ENCODE results near the gene CTSA.

CTSA gene

DNA sequence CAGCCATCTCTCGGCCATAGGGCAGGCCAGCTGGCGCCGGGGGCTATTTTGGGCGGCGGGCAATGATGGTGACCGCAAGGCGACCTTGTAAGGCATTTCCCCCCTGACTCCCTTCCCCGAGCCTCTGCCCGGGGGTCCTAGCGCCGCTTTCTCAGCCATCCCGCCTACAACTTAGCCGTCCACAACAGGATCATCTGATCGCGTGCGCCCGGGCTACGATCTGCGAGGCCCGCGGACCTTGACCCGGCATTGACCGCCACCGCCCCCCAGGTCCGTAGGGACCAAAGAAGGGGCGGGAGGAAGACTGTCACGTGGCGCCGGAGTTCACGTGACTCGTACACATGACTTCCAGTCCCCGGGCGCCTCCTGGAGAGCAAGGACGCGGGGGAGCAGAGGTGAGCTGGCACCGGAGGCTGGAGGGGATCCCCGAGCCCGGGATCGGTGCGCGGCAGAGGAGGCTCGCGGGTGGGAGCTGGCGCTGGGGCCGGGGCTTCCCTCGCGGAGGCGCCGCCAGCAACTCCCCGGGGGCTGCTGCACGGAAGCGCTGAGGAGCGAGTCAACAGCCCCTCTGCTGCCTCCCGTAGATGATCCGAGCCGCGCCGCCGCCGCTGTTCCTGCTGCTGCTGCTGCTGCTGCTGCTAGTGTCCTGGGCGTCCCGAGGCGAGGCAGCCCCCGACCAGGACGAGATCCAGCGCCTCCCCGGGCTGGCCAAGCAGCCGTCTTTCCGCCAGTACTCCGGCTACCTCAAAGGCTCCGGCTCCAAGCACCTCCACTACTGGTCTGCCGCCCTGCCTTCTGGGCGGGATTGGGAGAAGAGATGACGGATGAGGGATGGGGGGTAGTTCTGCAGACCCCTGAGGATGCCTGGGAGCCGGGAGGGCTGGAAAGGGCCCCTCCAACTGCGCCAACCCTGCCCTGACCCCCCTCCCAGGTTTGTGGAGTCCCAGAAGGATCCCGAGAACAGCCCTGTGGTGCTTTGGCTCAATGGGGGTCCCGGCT lies at the start of gene CTSA, which contains the start of gene NEURL2:
Gene CTSA (plus strand): TSS at position 351 of the 999 bp plus-strand sequence. CDS start 234 bp downstream, at position 585.
Gene NEURL2 (minus strand): TSS at position 224 of the 999 bp plus-strand sequence. CDS start 217 bp downstream, at position 7.
- DNase-seq (ENCODE audit: low read depth in 2 of 2), result peak; percentile 62 to 70

DNA sequence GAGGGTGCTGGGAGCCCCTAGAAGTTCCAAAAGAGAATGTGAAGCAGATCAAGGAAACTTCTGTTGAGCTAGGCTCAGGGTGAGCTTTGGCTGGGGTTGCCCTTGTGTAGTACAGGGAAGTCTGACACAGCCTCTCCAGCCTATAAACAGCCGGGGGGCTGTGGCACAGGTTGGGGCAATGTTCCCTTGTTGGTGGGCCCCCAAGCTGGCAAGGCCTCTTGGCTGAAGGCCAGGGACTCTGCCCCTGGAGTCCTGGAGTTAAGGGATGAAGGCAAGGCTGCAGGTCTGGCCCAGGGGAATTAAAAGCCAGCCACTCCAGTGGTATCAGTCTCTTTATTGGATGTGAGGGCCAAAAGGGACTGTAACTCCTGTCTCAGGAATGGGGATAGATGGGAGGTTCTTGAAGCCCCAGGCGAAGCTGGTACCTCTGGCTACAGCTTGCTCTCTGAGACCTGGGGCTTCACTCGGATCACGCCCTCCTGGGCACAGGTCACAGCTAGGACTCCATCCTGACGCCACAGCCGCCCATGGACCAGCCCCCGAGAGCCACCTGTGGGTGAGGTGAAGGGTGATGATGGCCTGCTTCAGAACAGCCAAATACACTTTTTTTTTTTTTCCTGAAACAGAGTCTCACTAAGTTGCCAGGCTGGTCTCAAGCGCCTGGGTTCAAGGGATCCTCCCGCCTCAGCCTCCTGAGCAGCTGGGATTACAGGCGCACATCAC lies 49.6 kb upstream of the CTSA start:
- DNase-seq (ENCODE audit: low read depth in 2 of 2), result no peak

DNA sequence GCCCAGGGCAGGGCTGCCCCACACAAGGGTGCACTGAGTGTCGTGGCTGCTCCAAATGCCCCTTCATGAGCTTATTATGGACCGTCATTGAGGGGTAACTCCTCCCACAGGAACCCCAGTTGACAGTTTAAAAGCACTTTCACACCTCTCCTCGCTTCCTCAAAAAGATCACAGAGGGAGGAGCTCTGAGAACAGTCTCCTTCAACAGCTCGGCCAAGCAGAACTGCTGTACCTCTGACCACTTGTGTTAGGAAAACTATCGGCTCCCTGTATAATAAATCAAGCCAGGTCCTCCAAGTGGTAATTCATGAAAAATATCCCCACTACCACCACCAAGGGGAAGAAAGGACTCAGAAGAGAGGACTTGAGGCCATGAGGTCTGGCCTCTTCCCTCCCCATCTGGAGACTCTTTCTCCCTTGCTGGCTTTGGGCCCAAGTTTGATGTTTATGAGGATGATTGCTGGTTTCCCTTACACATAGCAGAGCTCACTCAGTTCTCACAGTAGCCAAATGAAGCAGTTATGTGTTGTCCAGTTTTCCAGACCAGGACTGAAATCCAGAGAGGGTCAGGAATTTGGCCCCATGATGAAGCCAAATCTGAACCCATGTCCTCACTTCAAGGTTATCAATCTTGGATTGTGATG lies 48.8 kb upstream of the CTSA start:
- DNase-seq (ENCODE audit: low read depth in 2 of 2), result no peak

DNA sequence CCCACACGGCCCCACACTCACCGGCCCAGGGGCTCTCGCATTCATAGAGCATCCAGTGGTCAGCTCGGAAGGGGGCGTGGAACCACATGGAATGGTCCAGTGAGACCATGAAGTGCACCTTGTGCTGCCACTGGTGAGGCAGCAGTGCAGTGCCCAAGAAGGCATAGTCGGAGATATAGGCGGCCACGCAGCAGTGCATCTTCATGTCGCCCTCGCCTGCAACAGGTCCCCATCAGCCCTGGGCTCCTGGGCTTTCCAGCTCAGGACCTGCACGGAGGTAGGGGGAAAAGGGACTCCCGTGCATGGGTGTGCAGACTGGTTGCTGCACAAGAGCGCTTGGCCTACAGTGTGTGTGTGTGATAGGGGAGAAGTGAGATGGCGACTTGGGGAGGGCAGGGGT lies 47.6 kb upstream of the CTSA start:
- no peak for DNase-seq (ENCODE audit: low read depth in 2 of 2)

DNA sequence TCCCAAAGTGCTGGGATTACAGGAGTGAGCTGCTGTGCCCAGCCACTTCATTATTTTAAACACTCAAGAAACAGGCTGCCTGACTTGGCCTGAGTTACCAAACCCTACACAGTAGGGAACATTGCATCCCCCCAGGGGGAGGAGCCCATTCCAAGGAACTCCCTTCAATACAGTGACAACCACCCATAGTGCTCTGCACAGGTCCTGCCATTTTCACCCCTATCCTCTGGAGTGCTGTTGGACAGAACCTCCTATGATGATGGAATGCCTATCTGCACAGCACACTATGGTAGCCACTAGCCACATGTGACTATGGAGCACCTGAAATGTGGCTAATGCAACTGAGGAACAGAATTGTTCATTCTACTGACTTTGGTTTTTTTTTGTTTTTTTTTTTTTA lies 45.7 kb upstream of the CTSA start:
- DNase-seq (ENCODE audit: low read depth in 2 of 2), result no peak

DNA sequence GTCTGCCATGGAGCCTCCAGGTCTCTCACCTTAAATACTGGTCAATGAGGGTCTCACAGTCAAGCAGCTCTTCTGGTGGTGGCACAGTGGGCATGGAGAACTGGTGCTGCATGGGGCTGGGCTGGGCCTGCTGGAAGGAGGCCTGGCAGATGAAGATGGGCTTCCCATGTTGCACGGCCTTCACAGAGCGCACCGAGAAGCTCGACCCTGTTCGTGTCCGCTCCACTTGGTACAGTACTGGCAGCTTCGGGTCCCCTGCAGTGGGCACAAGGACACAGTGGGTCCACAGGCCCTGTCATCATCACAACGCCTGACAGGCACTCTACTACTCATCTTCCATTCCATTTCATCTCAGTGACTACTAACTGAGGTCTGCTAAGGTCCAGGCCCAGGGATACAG lies 42.7 kb upstream of the CTSA start:
- no peak for DNase-seq (ENCODE audit: low read depth in 2 of 2)

DNA sequence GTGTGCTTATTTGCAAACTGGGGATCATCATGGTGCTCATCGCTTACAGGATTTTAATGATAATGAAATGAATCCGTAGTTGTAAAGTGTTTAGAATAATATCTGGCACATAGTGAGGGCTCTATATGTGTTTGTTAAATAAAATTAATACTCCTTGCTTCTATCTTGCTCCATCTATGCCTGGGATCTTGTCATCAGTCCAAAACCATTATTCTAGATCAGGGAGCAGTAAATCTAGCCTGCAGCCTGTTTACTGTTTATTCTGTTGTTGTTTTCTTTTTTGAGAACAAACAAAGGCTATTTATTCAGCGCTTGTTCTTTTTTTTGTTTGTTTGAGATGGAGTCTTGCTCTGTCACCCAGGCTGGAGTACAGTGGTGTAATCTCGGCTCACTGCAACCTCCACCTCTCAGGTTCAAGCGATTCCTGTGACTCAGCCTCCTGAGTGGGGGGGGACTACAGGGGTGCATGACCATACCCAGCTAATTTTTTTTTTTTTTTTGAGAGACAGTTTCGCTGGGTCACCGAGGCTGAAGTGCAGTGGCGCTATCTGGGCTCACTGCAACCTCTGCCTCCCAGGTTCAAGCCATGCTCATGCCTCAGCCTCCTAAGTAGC lies 42.1 kb upstream of the CTSA start:
- DNase-seq (ENCODE audit: low read depth in 2 of 2), result no peak

DNA sequence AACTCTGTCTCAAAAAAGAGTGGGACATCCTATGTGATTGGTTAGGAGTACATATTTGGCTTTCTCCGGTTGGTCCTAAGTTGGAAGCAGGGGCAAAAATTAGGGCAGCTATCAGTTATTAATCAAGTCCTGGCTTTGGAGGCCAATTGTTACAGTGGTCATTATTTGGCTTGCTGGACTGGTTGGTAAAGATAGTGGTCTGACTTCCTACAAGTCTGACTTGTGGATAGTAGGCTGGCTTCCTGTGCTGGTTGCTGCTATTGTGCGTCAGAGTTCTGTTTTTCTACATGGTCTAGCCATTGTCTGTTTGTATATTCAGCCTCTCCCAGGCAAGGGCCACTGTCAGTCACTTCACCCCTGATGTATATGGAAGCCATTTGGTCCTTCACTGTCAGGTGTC lies 40.9 kb upstream of the CTSA start:
- no peak for DNase-seq (ENCODE audit: low read depth in 2 of 2)

DNA sequence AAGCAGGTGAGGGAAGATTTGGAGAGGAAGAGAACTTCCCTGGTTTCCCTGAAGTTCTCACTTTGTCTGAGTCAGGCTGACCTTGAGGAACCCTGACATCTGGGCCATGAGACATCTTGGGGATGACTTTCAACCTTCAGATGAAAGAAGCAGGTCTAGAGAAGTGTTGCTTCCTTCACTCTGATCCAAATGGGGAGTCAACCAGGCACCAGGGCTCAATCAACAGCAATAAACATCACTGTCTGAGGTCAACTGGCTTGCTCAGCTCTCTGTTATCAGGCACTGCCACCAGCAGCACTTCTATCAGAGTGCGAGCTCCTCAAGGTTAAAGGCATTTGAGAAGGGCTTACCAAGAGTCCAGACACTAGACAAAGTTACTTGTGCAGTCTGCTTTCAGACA lies 40.2 kb upstream of the CTSA start:
- no peak for DNase-seq (ENCODE audit: low read depth in 2 of 2)

DNA sequence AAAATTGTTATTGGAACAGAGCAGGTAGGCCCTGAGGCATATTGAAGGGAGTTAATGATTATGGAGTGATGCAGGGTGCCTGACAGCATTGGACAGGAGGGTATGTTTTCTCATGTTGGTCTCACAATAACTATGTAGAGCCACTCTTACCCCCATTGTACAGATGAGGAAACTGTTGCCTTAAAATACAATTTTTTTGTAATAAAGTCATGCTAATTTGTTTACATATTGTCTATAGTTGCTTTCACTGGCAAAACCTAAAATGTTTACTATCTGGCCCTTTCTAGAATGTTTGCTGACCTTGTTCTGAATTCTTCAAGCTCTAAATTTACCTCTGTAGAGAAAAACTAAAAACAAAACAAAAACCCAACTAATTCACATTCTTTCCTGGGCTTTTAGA lies 39.6 kb upstream of the CTSA start:
- DNase-seq (ENCODE audit: low read depth in 2 of 2), result no peak

DNA sequence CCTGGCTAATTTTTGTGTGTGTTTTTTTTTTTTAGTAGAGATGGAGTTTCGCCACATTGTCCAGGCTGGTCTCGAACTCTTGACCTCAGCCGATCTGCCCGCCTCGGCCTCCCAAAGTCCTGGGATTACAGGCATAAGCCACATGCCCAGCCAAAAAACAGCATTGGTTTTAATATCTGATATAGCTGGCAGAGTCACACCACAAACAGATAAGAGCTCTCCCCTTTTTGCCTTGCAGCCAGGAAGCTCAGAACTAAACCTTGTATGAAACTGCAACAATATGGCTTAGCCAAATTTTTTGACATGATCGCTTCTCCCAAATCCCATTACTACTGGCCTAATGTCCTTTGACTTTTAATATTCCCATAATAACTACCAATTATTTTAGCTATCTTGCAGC lies 38.8 kb upstream of the CTSA start:
- DNase-seq (ENCODE audit: low read depth in 2 of 2), result no peak

DNA sequence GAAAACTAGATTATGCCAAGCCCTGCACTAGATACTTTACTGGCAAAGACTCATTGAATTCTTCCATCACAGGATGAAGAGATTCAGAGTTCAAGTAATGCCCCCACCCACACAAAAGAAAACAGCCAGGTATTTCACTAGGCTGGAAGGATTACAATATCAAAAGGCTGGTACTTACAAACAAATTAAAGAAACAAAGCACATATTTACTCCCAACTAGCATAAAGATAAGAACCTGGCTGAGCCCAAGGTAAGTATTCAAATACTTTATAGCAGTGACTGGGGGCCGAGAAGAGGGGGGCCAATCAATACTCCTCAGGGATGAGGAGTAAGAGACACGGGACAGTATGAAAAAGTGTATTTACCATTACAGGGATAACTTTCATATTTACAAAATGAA lies 37.7 kb upstream of the CTSA start:
- DNase-seq (ENCODE audit: low read depth in 2 of 2), result no peak

DNA sequence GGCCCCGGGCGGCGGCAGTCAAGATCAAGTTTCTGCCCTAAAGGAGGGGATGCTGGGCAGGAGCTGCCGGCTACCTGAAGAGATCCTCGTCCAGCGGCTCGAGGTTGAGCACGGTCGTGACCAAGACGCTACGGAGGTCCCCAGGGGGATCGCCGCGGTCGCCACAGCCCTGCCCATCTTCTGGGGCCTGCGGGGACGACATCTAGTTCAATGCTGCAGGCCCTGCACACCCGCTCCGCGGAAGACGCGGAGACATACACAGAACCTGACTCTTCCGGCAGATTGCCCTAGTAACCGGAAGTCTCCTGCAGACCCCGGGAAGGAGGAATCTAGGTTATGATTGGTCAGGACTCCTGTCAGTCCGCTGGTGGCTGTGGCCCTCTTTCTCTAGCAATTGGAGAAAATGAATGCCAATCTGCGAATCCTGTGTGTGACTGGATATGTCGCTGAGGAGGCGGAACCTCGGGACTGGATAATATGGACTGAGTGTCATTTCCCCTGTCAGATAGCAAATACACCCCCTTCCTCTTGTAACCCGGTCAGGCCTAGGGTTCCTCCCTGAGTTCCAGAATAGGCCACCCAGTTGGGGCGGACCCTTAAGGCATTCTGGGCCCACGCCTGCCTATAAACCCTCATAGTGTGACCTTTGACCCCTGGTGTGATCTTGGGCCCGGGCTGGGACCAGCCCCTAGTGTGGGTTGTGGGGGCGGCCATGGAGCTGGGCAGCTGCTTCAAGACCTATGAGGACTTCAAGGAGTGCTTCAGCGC lies 33.8 kb upstream of the CTSA start, which contains the start of the genes ACOT8 and ZSWIM3:
Gene ACOT8 (minus strand): TSS at position 279 of the 768 bp plus-strand sequence. CDS start 77 bp downstream, at position 202.
Gene ZSWIM3 (plus strand): TSS at position 501 of the 768 bp plus-strand sequence. CDS start 212 bp downstream, at position 713.
- DNase-seq (ENCODE audit: low read depth in 2 of 2), result peak; percentile 74 to 79

DNA sequence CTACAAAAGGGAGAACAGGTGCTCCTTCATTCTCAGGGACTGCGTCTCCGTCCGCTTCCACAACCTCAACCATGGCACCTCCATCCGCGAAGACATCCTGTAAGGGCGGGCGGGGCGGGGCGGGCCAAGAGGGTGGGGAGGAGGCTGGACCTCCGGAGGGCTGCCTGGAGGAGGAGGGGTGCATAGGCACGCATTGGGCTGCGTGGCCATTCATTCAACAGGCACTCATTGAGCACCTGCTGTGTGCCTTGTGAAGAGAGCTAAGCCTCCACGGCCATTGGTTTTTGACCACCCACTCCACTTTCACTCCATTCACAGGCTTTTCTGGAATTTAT lies 33.3 kb upstream of the CTSA start:
- DNase-seq (ENCODE audit: low read depth in 2 of 2), result no peak

DNA sequence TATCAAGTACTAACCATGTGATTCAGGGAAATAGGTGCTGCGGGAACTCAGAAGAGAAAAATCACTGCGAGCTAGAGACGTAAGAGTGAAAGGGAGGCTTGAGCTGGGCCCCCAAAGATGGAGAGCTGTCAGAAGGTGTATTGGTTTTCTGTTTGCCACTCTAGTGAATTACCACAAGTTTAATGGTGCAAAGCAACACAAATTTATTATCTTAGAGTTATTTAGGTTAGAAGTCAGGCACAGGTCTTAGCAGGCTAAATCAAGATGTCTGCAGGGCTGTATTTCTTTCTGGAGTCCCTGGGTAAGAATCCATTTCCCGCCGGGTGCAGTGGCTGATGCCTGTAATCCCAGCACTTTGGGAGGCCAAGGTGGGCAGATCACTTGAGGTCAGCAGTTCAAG lies 31.2 kb upstream of the CTSA start:
- no peak for DNase-seq (ENCODE audit: low read depth in 2 of 2)

DNA sequence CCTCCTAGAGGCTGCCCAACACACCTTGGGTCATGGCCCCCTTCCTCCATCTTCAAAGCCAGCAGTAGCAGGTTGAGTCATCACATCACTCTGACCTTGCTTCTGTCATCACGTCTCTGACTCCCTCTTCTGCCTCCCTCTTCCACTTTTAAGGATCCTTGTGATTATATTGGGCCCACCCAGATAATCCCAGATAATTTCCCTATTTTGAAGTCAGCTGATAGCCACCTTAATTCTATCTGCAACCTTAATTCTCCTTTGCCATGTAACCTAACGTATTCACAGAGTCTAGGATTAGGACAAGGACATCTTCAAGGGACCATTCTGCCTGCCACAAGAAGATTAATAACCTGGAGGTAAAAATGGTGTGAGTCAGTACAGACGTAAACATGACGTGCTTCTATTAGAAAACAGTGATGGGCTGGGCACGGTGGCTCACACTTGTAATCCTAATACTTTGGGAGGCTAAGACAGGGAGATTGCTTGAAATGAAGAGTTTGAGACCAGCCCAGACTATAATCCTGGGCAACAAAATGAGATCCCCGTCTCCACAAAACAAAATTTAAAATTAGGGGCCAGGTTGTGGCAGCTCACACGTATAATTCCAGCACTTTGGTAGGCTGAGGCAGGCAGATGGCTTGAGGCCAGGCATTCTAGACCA lies 30.4 kb upstream of the CTSA start:
- DNase-seq (ENCODE audit: low read depth in 2 of 2), result no peak

DNA sequence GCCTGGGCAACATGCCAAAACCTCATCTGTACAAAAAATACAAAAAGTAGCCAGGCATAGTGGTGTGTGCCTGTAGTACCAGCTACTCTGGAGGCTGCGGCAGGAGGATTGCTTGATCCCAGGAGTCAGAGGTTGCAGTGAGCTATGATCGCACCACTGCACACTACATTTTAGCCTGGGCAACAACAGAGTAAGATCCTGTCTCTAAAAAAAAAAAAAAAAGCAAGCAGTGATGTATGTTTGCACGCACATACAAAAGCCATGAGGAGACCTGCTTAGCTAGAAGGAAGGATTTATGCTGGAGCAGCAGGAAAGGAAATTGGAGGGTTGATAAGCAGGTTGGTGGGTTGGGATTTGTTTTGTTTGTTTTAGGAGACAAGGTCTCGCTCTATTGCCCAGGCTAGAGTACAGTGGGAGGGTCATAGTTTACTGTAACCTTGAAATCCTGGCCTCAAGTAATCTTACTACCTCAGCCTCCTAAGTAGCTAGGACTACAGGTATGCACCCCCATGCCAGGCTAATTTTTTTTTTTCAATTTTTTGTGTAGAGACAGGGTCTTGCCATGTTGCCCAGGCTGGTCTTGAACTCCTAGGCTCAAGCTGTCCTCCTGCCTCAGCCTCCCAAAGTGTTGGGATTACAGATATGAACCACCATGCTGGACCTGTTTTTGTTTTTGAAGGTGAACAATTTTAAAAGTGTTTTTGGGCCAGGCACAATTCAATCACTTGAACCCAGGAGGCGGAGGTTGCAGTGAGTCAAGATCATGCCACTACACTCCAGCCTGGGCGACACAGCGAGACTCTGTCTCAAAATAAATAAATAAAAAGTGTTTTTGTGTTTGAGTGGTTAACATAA lies 29.7 kb upstream of the CTSA start:
- DNase-seq (ENCODE audit: low read depth in 2 of 2), result no peak

DNA sequence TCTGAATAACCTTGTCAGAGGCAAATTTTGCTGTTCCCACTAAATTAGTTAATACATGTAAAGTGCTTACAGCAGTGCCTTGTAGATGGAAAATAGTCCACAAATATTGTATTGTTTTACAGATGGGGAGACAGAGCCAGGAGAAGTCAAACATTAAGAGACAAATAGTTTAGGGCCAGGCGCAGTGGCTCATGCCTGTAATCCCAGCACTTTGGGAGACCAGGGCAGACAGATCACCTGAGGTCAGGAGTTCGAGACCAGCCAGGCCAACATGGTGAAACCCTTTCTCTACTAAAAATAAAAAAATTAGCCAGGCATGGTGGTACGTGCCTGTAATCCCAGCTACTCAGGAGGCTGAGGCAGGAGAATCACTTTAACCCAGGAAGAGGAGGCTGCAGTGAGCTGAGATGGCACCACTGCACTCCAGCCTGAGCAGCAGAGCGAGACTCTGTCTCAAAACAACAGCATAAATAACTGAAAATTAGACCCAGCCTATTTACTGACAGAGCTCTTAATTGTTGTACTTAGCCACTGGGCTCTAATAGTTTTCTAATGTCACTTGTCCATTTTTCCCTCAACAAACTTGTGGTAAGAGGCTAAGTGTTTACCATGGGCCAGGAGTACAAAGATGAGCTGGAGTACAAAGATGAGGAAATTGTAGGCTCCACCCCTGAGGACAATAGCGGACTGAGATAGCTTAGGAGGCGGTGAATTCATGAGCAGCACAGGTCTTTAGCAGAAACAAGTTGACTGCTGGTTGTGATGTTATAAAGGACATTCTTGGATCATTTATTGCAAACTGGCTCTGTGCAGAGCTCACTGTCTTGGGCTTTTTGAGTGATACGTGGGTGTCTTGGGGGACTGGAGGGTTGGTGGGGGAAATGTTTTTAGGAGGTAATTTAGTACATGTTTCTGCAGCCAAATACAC lies 27.3 kb upstream of the CTSA start:
- DNase-seq (ENCODE audit: low read depth in 2 of 2), result no peak

Data from stimulated activated CD8-positive, alpha-beta memory T cell treated with anti-CD3 and anti-CD28 coated beads, Interleukin-7, amount 100 ng/mL, for 1 hour (primary cell).